Measurements from ENCODE around the gene CRLF3.

The CRLF3 gene

DNA sequence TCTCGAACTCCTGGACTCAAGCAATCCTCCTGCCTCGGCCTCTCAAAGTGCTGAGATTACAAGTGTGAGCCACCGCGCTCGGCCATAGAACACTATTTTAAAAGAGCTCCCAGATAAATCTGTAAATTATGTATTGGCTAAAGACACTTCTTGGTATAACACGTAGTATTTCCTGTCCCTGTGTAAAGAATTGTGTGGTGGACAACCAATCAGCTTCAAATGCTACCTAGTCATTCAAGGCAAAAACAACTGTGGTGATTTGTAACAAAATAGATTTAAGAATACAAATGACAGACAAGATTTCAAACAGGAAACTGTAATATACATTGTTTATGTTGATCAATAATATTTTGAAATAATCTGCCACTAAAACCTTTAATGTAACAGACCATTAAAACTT lies 14.6 kb downstream of the CRLF3 start:
- no peaks in the 10 kb centered on the region for H3K36me3 ChIP-seq (ENCODE audit: control insufficient read depth, insufficient read depth, low read length)
- no peak overlapping the region for H3K9ac ChIP-seq (ENCODE audit: low read depth, low read length)
- H3K9me3 ChIP-seq (ENCODE audit: control insufficient read depth, insufficient read depth, low read length), result no peaks in the 10 kb centered on the region
- H3K4me3 ChIP-seq (ENCODE audit: low read depth, low read length), result no peak overlapping the region
- H3K27me3 ChIP-seq (ENCODE audit: control insufficient read depth, insufficient read depth, low read length), result no peaks in the 10 kb centered on the region
- peaks cover 13% of the 10 kb centered on the region for H3K4me1 ChIP-seq (ENCODE audit: control insufficient read depth, insufficient read depth, low read length)

DNA sequence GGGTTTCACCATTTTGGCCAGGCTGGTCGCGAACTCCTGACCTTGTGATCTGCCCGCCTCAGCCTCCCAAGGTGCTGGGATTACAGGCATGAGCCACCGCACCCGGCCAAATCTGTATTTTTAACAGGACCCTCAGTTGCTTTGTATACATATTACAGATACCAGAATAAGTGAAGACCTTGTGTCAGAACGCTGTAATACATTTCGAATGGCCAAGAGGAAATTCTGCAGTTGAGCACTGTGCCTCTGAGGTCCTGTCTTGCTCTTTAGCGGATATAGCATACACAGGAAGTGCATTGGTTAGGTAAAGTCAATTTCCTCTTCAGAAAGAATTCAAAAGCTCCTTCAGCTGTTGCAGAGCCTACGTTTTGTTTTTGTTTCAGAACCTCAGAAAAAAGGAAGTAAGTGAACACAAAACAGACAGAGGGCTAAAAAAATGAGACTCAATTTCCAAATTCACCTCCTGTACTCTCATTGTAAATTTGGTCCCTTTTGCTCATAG lies 15.7 kb downstream of the CRLF3 start:
- no peaks in the 10 kb centered on the region for H3K27me3 ChIP-seq (ENCODE audit: control insufficient read depth, insufficient read depth, low read length)
- no peak overlapping the region for H3K9ac ChIP-seq (ENCODE audit: low read depth, low read length)
- H3K36me3 ChIP-seq (ENCODE audit: control insufficient read depth, insufficient read depth, low read length), result no peaks in the 10 kb centered on the region
- no peaks in the 10 kb centered on the region for H3K9me3 ChIP-seq (ENCODE audit: control insufficient read depth, insufficient read depth, low read length)
- peaks cover 13% of the 10 kb centered on the region for H3K4me1 ChIP-seq (ENCODE audit: control insufficient read depth, insufficient read depth, low read length)
- H3K4me3 ChIP-seq (ENCODE audit: low read depth, low read length), result no peak overlapping the region

DNA sequence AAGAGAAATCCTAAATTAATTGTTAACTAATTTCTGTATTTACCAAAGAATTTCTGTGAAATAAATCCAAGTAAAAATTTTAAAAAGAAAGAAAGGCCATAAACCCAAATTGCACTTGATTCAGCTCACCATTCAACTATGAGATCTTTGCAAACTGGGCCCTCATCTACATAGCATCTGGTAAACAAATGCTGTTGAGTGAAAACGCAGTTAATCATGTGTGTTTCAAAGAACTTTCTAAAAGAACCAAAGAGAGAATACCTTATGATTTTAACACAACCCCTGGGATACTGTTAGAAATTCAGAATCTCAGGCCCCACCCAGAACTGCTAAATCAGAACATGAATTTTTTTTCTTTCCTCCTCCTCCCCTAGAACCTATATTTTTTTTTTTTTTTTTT lies 16.6 kb downstream of the CRLF3 start:
- Histone ChIP-seq H3K36me3 (ENCODE audit: control insufficient read depth, insufficient read depth, low read length) (peaks cover 4% of the 10 kb centered on the region), H3K9ac (ENCODE audit: low read depth, low read length) (no peak overlapping the region), H3K9me3 (ENCODE audit: control insufficient read depth, insufficient read depth, low read length) (no peaks in the 10 kb centered on the region), H3K4me1 (ENCODE audit: control insufficient read depth, insufficient read depth, low read length) (peaks cover 13% of the 10 kb centered on the region), H3K27me3 (ENCODE audit: control insufficient read depth, insufficient read depth, low read length) (no peaks in the 10 kb centered on the region), H3K4me3 (ENCODE audit: low read depth, low read length) (no peak overlapping the region)

DNA sequence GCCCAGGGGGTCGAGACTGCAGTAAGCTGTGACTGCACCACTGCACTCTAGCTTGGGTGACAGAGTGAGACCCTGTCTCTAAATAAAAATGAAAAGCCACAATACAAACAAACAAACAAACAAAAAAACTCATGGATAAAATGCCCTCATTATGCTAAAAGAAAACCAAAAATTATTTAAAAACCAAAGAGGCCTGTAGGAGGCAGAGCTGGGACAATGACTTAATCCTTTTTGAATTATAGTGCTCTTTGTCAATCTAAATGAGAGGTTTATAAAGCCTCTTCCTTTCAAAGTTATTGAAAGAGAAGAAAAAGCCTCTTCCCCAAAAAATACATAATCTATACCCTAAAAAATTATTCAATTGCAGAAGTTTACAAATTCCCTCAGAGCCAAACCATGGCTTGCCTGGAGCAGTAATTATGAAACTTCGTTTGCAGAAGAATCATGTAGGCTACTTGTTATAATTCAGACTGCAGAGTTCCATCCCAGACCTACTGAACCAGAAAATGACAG lies 18.5 kb downstream of the CRLF3 start:
- peaks cover 13% of the 10 kb centered on the region for H3K4me1 ChIP-seq (ENCODE audit: control insufficient read depth, insufficient read depth, low read length)
- H3K9me3 ChIP-seq (ENCODE audit: control insufficient read depth, insufficient read depth, low read length), result no peaks in the 10 kb centered on the region
- peaks cover 11% of the 10 kb centered on the region for H3K36me3 ChIP-seq (ENCODE audit: control insufficient read depth, insufficient read depth, low read length)
- no peaks in the 10 kb centered on the region for H3K27me3 ChIP-seq (ENCODE audit: control insufficient read depth, insufficient read depth, low read length)
- H3K9ac ChIP-seq (ENCODE audit: low read depth, low read length), result no peak overlapping the region
- H3K4me3 ChIP-seq (ENCODE audit: low read depth, low read length), result no peak overlapping the region

DNA sequence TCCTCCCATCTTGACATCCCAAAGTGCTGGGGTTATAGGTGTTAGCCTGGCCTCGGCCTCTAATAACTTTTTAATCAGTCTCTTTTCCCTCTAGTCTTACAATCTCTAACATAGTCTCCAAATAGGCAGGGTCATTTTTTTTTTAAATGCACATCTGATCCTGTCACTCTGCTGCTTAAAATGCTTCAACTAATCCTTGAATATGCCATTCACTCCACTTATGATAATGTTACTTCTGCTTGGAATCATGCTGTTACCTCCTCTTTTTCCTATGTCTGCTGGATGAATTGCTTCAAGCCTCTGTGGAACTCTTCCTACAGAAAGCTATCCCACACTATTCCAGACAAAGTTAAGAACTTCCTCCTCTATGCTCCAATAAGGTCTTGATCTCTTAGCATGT lies 22.8 kb downstream of the CRLF3 start:
- H3K36me3 ChIP-seq (ENCODE audit: control insufficient read depth, insufficient read depth, low read length), result peaks cover 11% of the 10 kb centered on the region
- H3K9ac ChIP-seq (ENCODE audit: low read depth, low read length), result no peak overlapping the region
- no peak overlapping the region for H3K4me3 ChIP-seq (ENCODE audit: low read depth, low read length)
- peaks cover 5% of the 10 kb centered on the region for H3K4me1 ChIP-seq (ENCODE audit: control insufficient read depth, insufficient read depth, low read length)
- H3K27me3 ChIP-seq (ENCODE audit: control insufficient read depth, insufficient read depth, low read length), result no peaks in the 10 kb centered on the region
- no peaks in the 10 kb centered on the region for H3K9me3 ChIP-seq (ENCODE audit: control insufficient read depth, insufficient read depth, low read length)

DNA sequence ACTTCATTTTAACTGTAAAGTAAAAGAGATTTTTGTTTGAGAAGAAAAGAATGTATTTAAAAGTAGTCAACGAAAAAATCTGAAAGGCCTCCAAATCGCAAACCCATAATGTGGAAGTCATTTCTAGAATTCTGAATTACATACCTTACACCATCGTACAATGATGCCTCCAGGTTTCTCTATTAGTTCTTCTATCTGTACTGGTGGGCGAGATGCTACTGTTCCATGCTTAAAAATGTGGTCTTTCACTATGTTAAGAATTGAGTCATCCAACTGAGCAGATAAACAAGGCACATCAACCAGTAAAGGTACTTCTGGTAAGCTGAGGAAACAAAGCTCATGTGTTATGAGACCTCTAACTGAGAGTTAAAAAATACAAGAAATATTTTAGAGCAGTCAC lies 28.5 kb downstream of the CRLF3 start:
- peaks cover 3% of the 10 kb centered on the region for H3K36me3 ChIP-seq (ENCODE audit: control insufficient read depth, insufficient read depth, low read length)
- H3K27me3 ChIP-seq (ENCODE audit: control insufficient read depth, insufficient read depth, low read length), result no peaks in the 10 kb centered on the region
- H3K4me3 ChIP-seq (ENCODE audit: low read depth, low read length), result no peak overlapping the region
- H3K9me3 ChIP-seq (ENCODE audit: control insufficient read depth, insufficient read depth, low read length), result no peaks in the 10 kb centered on the region
- H3K9ac ChIP-seq (ENCODE audit: low read depth, low read length), result no peak overlapping the region
- H3K4me1 ChIP-seq (ENCODE audit: control insufficient read depth, insufficient read depth, low read length), result no peaks in the 10 kb centered on the region

DNA sequence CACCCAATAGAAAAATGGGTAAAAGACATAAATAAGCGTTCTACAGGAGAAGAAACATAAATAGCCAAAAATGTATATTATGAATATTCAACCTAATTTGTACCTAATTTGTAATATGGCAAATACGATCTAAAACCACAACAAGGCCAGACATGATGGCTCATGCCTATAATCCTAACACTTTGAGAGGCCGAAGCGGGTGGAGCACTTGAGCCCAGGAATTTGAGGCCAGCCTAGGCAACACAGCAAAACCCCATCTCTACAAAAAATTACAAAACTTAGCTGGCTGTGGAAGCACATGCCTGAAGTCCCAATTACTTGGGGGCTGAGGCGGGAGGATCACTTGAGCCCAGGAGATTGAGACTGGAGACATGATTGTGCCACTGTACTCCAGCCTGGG lies 30.1 kb downstream of the CRLF3 start:
- Histone ChIP-seq H3K36me3 (ENCODE audit: control insufficient read depth, insufficient read depth, low read length) (peaks cover 3% of the 10 kb centered on the region), H3K9ac (ENCODE audit: low read depth, low read length) (no peak overlapping the region), H3K9me3 (ENCODE audit: control insufficient read depth, insufficient read depth, low read length) (no peaks in the 10 kb centered on the region), H3K4me3 (ENCODE audit: low read depth, low read length) (no peak overlapping the region), H3K27me3 (ENCODE audit: control insufficient read depth, insufficient read depth, low read length) (no peaks in the 10 kb centered on the region), H3K4me1 (ENCODE audit: control insufficient read depth, insufficient read depth, low read length) (no peaks in the 10 kb centered on the region)

DNA sequence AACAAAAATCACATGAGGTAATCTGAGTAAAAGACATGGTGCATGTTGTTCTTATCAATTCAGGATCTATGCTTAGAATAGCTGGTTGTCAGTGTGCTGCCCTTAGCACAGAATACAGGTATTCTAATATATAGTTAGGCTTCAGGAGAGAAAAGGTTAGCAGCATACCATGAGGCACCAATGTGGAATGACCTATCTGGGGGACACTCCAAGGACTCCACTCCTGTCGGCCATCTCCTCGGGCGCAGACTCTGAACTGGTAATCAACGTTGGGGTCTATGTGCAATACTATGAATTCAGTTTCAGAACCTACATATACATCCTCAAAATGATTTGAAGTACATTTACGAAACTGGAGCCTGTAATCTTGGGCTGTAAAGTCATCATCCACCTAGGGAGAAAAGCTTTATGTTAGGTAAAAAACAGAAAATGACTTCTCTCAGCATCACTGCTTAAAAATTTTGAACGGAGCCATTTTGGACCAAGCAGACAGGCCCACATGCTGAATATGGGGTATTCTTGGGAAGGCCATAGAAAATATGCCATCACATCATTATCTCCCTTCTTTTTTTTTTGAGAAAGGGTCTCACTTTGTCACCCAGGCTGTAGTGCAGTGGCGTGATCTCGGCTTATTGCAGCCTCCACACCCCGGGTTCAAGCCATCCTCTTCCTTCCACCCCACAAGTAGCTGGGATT lies 31.1 kb downstream of the CRLF3 start:
- H3K4me3 ChIP-seq (ENCODE audit: low read depth, low read length), result no peak overlapping the region
- peaks cover 3% of the 10 kb centered on the region for H3K36me3 ChIP-seq (ENCODE audit: control insufficient read depth, insufficient read depth, low read length)
- H3K9me3 ChIP-seq (ENCODE audit: control insufficient read depth, insufficient read depth, low read length), result no peaks in the 10 kb centered on the region

DNA sequence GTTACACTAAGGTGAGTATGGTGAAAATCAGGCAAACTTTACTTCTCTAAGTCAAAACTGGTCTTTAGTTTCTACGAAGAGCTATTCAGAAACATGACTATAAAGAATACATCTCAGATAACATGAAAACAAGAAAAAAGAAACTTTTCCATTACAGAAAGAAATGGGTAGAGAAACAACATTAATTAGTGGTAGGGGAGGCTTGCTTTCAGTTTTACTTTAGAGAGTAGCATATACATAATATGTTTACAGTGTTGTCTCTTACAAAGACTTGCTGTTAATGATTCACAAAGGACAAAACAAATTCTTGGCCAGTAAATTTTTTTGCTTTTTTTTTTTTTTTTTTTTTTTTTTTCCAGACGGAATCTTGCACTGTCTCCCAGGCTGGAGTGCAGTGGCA lies 34.2 kb downstream of the CRLF3 start:
- H3K9ac ChIP-seq (ENCODE audit: low read depth, low read length), result no peak overlapping the region
- H3K9me3 ChIP-seq (ENCODE audit: control insufficient read depth, insufficient read depth, low read length), result no peaks in the 10 kb centered on the region
- peaks cover 6% of the 10 kb centered on the region for H3K36me3 ChIP-seq (ENCODE audit: control insufficient read depth, insufficient read depth, low read length)
- no peaks in the 10 kb centered on the region for H3K27me3 ChIP-seq (ENCODE audit: control insufficient read depth, insufficient read depth, low read length)
- H3K4me1 ChIP-seq (ENCODE audit: control insufficient read depth, insufficient read depth, low read length), result no peaks in the 10 kb centered on the region
- H3K4me3 ChIP-seq (ENCODE audit: low read depth, low read length), result no peak overlapping the region

More for the DNA sequence above, 31.1 kb downstream of the CRLF3 start:
- Histone ChIP-seq H3K4me1 (ENCODE audit: control insufficient read depth, insufficient read depth, low read length) (no peaks in the 10 kb centered on the region), H3K27me3 (ENCODE audit: control insufficient read depth, insufficient read depth, low read length) (no peaks in the 10 kb centered on the region), H3K9ac (ENCODE audit: low read depth, low read length) (no peak overlapping the region)

DNA sequence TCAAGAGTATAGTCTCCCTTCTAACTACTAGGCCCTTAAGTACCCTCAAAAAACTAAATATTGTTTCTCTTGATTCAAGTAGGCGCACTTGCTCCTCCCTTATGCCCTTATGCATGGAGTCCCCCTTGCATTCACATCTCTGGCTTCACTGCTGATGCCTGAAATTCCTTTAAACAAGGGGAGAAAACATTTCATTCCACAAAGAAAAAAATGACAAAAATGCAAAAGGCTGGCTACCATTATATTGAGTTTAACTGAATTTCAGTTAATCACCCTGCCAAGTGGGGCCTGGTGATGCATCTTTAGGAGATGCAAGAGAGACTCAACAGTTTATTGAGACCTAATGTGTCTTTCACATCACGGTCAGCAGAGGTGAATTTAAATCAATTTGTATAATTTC lies 35.6 kb downstream of the CRLF3 start:
- no peaks in the 10 kb centered on the region for H3K4me1 ChIP-seq (ENCODE audit: control insufficient read depth, insufficient read depth, low read length)
- H3K36me3 ChIP-seq (ENCODE audit: control insufficient read depth, insufficient read depth, low read length), result peaks cover 3% of the 10 kb centered on the region
- no peak overlapping the region for H3K4me3 ChIP-seq (ENCODE audit: low read depth, low read length)
- H3K27me3 ChIP-seq (ENCODE audit: control insufficient read depth, insufficient read depth, low read length), result no peaks in the 10 kb centered on the region
- no peaks in the 10 kb centered on the region for H3K9me3 ChIP-seq (ENCODE audit: control insufficient read depth, insufficient read depth, low read length)
- no peak overlapping the region for H3K9ac ChIP-seq (ENCODE audit: low read depth, low read length)

DNA sequence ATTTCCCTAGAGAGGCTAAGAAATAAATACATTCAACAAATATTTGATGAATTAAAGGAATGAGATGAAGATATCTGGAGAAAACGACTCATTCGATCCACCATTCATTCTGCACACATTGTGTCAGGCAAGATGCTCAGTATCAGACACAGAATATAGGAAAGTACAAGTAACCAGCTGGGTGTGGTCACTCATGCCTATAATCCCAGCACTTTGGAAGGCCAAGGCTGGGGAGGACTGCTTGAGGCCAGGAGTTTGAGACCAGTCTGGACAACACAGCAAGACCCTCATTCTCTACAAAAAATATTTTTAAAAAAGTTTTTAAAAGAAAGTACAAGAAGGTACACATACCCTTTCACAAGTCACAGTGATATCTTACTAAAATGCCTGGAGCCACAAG lies 42.3 kb downstream of the CRLF3 start:
- Histone ChIP-seq H3K36me3 (ENCODE audit: control insufficient read depth, insufficient read depth, low read length) (peaks cover 3% of the 10 kb centered on the region), H3K9me3 (ENCODE audit: control insufficient read depth, insufficient read depth, low read length) (no peaks in the 10 kb centered on the region), H3K4me1 (ENCODE audit: control insufficient read depth, insufficient read depth, low read length) (no peaks in the 10 kb centered on the region), H3K9ac (ENCODE audit: low read depth, low read length) (no peak overlapping the region), H3K4me3 (ENCODE audit: low read depth, low read length) (no peak overlapping the region), H3K27me3 (ENCODE audit: control insufficient read depth, insufficient read depth, low read length) (no peaks in the 10 kb centered on the region)

DNA sequence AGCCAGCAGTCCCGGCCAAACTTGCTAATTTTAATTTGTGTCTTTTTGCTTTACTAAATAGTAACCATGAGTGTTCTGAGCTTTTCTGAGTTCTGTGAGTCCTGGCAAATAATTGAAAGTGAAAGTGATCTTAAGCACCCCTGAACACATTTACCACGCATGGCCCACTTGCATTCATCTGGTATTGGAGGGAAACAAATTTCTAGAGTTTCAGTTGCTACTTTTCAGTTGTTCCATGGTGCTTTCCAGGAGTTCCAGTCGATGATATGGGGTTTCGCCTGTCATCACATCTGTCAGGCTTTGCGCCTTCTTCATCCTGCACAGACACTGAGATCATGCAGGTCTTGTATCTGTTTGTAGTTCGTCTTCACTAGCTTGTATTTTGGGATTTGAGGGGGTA lies 44.1 kb downstream of the CRLF3 start:
- H3K27me3 ChIP-seq (ENCODE audit: control insufficient read depth, insufficient read depth, low read length), result no peaks in the 10 kb centered on the region
- no peaks in the 10 kb centered on the region for H3K4me1 ChIP-seq (ENCODE audit: control insufficient read depth, insufficient read depth, low read length)
- H3K36me3 ChIP-seq (ENCODE audit: control insufficient read depth, insufficient read depth, low read length), result no peaks in the 10 kb centered on the region

More for the DNA sequence above, 44.1 kb downstream of the CRLF3 start:
- no peaks in the 10 kb centered on the region for H3K9me3 ChIP-seq (ENCODE audit: control insufficient read depth, insufficient read depth, low read length)
- H3K4me3 ChIP-seq (ENCODE audit: low read depth, low read length), result no peak overlapping the region
- no peak overlapping the region for H3K9ac ChIP-seq (ENCODE audit: low read depth, low read length)

Data from iPS-15b (cell line).